Measurements from ENCODE around the gene CTNNBL1.

Gene CTNNBL1

GRCh38 chr20:37903317-37904007 is 209.6 kb downstream of the CTNNBL1 start:
- DNase-seq, result no peak

- DNase-seq, result no peak
These were observed 210.3 kb downstream of the CTNNBL1 start for GRCh38 chr20:37904008-37904642.

- no peak for DNase-seq
These were observed 211.1 kb downstream of the CTNNBL1 start for GRCh38 chr20:37904845-37905373.

- DNase-seq, result no peak
These were observed 212.1 kb downstream of the CTNNBL1 start for GRCh38 chr20:37905671-37906613.

GRCh38 chr20:37907330-37907676 is 213.5 kb downstream of the CTNNBL1 start:
- no peak for DNase-seq

- no peak for DNase-seq
These were observed 214.0 kb downstream of the CTNNBL1 start for GRCh38 chr20:37907677-37908401.

- DNase-seq, result no peak
These were observed 217.4 kb downstream of the CTNNBL1 start for GRCh38 chr20:37911261-37911660.

- DNase-seq, result peak; percentile 28
These were observed 218.0 kb downstream of the CTNNBL1 start for GRCh38 chr20:37911838-37912281.

GRCh38 chr20:37912874-37913273 is 219.0 kb downstream of the CTNNBL1 start:
- no peak for DNase-seq

- DNase-seq, result no peak
These were observed 219.9 kb downstream of the CTNNBL1 start for GRCh38 chr20:37913567-37914366.

GRCh38 chr20:37914367-37914671 is 220.5 kb downstream of the CTNNBL1 start:
- DNase-seq, result no peak

GRCh38 chr20:37914672-37915433 is 221.0 kb downstream of the CTNNBL1 start:
- DNase-seq, result no peak

GRCh38 chr20:37915434-37915787 is 221.6 kb downstream of the CTNNBL1 start:
- DNase-seq, result no peak

GRCh38 chr20:37915800-37916570 is 222.2 kb downstream of the CTNNBL1 start:
- no peak for DNase-seq

- no peak for DNase-seq
These were observed 223.6 kb downstream of the CTNNBL1 start for GRCh38 chr20:37917461-37917860.

GRCh38 chr20:37918035-37918434 is 224.2 kb downstream of the CTNNBL1 start:
- DNase-seq, result no peak

- DNase-seq, result no peak
These were observed 225.7 kb downstream of the CTNNBL1 start for GRCh38 chr20:37919389-37920040.

- DNase-seq, result no peak
These were observed 226.4 kb downstream of the CTNNBL1 start for GRCh38 chr20:37920270-37920669.

GRCh38 chr20:37920679-37921322 is 227.0 kb downstream of the CTNNBL1 start:
- no peak for DNase-seq

Measured in NCI-H510A treated with DMSO at 0.1 percent for 48 hours (cell line).